GM18499 (cell line): Measurements from ENCODE around the gene RBM43.
A peak's percentile ranks its signal among the peaks of the same experiment; 100 is the strongest.
"Not testable (repeated sequence)": the region's sequence is repeated elsewhere in the genome, so short reads cannot be mapped to it uniquely, and the experiment has no call there.

Source experiments
- ATAC-seq: cut with Tn5 transposase; IDR thresholded peaks from one replicate; pipeline ENCODE4 v1.9.1; 2021; ENCODE audit warnings: moderate number of reproducible peaks; ENCODE audit not compliant: insufficient read depth, unreplicated experiment

Gene RBM43

DNA sequence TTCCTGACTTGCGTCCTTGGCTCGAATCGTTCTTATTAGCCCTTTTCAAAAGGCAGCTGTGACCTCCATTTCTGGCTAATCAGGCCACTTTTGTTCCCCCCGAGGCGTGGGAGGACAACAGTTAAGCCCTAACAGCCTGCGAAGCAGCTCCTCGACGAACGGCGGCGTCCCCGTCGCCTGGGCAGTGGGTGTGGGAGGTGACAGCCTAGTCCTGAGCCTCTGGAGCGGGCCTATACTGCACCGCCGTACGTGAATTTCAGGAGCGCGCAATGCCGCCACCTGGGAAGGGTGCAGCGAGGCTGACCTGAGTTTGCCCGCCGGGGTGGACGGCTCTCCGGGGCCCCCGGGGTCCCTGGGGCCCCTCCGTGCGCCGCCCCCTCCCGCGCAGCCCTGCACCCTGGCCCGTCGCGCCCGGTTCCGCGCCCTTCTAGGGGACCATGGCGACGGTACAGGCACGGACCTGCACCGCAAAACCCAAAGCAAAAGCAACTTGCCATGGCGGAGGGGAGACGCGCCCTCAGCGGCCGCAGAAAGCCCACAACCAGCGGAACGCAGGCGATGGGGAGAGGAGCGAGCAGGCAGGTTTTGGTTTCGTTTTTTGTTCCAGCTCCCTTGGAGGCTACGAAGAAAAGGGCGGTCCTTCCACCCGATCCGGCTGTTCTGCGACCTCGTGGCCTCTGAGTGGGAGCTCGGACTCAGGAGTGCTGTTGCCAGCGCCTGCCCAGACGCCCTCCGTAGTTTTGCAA is at the start of gene RBM43:
Gene RBM43, minus strand, starts transcription at position 633 of the 746 bp plus-strand sequence. Its CDS starts 136 bp downstream, at position 497.
- ATAC-seq = peak; percentile 84

- not testable (repeated sequence) for ATAC-seq
Measured at GRCh38 chr2:151310313-151310712, 48.6 kb upstream of the RBM43 start.

GRCh38 chr2:151306621-151307020 is 45.0 kb upstream of the RBM43 start:
- ATAC-seq = no peak

DNA sequence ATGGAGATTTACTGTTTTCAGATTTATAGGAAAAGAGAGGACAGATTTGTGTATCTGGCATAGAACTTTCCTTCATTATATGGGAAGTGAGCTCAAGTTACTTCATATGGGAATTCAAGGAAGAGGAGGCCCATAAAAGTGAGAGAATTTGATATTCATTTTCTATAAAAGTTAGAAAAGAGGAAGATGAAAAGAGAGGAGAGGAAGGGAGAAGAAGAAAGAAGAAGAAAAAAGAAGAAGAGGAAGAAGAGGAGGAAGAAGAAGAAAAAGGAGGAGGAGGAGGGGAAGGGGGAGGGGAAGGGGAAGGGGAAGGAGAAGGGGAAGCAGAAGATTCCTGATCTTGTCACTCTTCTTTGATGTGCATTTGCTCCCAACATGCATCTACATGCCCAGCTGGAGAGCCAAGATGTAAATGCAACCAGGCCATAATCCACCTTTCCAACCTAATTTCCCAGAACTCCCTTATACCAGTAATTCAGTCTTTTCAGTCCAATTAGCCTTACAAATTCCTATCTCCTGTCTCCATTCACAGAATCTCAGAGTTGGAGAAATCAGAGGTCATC is 43.5 kb upstream of the RBM43 start:
- ATAC-seq = no peak

DNA sequence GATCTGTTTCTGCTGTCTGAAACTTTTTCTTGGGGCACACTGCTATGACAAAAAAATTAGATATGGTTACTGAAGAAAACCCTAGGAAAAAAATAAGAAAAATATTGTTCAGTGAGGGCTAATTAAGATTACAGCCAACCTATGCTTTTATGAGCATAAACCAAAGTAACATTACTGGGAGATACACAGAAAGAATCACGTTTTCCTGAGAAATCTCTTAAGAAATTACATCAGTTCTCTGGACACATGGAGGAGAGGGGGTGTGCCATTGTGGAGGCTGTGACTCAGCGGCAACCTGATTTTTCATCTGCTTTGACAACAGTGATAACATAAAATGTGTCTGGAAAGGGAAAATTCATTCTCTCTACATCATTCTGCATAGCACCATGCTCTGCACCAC is 41.2 kb upstream of the RBM43 start:
- ATAC-seq = no peak

- ATAC-seq = no peak
Measured at GRCh38 chr2:151302404-151302803, 40.7 kb upstream of the RBM43 start.

DNA sequence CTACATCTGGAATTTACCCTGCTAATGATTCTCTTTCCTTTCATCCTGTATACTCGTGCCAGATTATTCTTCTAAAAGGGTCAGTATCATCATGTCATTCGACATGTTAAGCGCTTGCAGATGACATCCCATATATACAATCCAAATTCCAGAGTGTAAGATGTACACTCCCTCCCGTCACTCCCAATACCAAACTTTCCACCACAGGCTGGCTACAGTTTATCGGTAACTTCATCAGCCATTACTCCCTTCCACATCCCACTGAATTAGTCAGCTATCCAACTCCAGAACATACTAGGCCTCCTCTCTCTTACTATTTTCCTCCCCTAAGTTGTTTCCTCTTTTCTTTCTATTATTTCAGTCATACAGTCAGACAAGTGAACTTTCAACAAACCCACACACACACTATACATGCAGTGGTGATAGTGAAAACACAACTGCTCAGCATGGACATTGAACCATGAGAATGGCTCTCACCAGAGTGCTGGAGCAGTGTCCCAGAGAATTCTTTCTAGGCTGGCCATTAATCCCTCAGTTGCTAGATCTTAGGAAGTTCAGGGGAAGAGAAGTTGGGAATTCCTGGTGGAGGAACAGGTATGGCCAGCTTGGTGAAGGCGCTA is 38.4 kb upstream of the RBM43 start:
- ATAC-seq = no peak

- peak; percentile 99 for ATAC-seq
Measured at GRCh38 chr2:151297882-151298281, 36.2 kb upstream of the RBM43 start.

- ATAC-seq = not testable (repeated sequence)
Measured at GRCh38 chr2:151295926-151296325, 34.3 kb upstream of the RBM43 start.

DNA sequence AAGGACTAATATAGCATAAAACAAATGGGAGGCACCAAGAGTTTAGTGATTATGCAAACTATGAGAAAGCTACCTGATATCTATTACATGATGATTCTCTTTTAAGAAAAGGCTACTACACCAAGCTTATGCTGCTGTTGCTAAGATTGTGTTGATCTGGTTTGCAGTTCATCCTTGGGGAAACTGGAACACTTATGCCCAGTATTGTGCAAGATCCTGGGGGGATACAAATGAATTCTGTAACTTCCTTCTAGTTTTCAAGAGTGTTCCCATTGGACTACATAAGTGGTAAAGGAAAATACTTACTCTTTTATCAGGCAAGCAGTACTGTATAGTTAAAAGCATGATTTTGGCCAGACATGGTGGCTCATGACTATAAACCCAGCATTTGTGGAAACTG is 30.9 kb upstream of the RBM43 start:
- no peak for ATAC-seq

DNA sequence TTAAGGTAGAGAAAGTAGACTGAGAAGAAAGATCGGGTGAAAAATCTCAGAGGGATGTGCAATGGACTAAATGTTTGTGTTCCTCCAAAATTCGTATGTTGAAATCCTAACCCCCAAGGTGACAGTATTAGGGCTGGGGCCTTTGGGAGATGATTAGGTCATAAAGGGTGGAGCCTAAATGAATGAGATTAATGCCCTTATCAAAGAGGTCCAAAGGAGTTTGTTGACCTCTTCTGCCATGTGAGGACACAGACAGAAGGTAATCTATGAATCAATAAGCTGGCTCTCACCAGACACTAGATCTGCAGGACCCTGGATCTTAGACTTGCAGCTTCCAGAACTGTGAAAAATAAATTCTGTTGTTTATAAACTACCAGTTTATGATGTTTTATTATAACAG is 30.5 kb upstream of the RBM43 start:
- no peak for ATAC-seq

DNA sequence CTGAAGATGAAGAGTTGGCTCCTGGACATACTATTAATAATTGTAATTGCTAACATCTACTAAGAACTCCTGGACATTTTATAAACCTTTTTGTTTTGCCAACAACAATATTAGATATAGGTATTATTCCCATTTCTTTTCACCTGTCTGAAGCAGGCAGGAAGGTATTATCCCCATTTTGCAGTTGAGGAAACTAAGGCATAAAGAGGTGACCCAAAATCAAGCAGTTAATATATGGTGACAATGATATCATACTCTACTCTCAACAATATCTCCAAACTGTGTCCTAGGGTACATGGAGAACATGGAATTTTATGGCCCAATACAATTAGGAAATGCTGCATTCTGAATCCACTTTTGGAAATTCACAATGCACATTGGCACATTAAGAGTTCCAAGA is 29.6 kb upstream of the RBM43 start:
- ATAC-seq = no peak

DNA sequence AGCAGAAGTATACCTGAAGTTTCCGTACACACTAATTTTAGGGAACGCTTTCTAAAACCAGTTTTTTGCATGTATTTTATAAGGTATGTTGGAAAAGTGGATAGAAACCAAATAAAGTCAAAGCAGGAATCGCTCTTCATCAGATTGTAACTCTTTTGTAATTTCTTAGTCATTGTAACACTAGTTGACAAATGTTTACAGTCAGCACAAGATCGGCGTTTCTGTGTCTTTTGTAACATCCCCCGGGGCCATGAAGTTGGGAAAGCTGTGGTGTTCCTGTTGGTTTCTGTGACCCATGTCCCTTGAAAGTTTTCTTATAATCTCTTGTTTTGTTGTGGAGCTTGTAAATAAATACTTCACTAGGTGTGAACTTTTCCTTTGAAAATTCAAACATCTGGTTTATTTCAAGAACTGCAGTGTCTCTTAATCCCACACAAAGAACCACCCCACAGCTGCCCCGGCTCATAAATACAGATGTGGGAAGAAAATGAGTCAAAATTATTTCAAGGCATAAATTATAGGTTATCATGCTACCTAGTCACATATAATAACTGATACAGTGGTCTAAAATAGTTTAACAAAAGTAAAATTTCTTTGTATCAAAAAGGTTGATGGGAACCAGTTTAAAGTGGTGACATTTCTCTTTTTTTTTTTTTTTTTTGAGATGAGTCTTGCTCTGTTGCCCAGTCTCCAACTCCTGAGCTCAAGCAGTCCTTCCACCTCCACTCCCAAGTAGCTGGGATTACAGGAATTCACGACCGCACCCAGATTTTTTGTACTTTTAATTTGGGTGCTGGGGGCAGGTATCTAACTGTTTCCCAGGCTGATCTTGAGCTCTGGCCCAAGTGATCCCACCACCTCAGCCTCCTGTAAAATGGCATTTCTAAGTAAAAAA is 28.6 kb upstream of the RBM43 start:
- peak; percentile 8 for ATAC-seq

DNA sequence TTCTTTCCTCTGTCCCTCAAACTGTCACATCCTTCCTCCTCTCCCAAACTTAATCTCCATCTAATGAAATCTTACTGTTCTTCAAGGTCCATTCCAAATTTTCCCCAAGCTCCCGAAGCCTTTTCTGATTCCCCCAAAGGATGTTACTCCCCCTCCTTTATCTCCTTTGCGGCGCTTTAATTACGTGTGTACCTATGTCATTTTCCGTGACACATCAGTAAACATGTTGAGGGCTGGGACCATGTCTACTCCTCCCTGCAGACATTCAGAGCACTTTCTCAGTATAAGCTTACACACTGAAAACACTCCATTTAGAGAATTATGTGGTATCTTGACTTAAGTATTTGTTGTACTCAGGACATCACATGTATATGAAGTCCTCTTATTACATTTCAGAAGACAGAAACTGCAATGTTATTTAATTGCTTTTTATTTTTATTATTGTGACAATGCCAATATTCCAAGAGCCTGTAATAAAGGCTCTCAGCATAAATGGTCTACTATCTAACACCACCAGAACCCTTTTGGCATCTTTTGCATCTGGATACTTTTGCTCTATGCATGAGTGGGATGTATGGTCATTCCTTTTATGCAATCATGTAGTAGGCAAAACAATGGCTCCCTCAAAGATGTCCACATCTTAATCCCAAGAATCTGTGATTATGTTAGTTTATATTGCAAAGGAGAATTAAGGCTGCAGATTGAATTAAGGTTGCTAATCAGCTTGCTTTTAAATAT is 26.0 kb upstream of the RBM43 start:
- no peak for ATAC-seq

GRCh38 chr2:151282401-151282800 is 20.7 kb upstream of the RBM43 start:
- ATAC-seq = no peak

DNA sequence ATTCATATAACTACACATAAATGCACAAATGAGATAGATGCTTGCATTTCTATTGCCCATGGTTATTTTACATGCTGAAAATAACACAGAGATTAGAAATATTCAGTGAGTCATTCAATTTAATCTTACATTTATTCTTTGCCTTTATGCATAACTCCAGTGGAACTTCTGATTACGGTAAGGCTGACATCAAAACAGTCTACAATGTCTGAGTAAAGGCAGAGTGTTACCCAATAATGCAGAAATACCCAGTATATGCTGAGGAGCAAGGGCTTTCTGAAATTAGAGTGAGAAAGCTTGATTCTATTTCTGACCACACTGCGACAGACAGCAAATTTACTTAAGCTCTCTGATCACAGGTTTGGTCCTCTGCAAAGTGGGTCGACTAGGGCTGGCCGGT is 18.6 kb upstream of the RBM43 start:
- no peak for ATAC-seq

DNA sequence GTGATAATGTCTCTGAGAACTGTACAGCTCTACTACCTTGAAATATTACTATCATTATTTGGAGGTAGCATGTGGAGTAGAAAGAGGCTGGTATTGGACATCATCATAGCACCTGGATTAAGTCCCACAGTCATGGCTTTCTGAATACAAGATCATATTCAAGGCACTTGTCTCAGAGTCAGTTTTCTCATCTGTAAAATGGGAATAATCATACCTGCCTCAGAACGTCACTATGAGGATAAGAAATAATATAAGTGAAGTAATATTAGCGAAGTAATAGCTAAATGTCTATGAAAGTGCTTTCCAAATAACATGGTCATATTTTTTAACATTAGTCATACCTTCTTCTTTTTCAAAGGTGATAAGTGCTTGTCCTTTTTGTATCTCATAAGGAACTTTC is 16.8 kb upstream of the RBM43 start:
- ATAC-seq = no peak

DNA sequence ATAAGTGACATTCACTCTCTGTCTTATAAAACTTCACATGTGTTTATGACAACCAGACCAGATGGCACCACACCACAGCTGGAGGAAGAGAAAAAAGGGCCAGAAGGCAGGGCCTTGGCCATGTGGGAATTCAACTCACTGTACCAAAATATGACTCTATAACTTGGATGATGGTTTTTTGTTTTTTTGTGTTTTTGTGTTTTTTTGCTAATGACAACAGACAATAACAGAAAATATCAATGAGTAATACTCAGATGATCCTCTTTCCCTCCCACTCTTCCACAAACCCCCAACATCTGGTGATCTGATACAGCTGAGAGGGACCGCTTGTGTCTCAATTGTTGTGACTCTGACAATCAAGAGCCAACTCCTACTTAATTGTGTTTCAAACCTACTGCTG is 15.4 kb upstream of the RBM43 start:
- ATAC-seq = no peak

- ATAC-seq = no peak
Measured at GRCh38 chr2:151275291-151275690, 13.6 kb upstream of the RBM43 start.

DNA sequence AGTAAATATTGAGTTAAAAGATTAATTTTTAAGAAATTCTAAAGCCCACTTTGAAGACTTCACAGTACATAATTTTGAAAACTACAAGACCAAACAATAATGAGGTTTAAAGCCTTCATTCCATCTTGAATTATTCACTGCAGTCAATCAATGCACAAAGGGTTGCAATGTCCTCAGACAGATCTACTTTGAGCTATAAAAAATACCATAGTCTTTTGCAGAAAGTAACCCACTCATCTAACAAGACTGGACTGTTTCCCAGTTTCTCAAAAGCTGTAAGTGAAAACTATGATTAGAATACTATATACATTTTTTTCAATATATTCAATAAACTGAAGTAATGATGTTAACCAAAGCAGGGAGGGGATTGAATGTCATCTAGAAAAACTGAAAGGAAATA is 10.2 kb upstream of the RBM43 start:
- ATAC-seq = no peak
